NCI-H510A treated with DMSO at 0.1 percent for 48 hours (cell line): ENCODE results near the gene CACNG1.

Source experiments
- DNase-seq: peaks from one replicate; lab custom pipeline; 2025; lab: John Stamatoyannopoulos, UW

Gene CACNG1

DNA sequence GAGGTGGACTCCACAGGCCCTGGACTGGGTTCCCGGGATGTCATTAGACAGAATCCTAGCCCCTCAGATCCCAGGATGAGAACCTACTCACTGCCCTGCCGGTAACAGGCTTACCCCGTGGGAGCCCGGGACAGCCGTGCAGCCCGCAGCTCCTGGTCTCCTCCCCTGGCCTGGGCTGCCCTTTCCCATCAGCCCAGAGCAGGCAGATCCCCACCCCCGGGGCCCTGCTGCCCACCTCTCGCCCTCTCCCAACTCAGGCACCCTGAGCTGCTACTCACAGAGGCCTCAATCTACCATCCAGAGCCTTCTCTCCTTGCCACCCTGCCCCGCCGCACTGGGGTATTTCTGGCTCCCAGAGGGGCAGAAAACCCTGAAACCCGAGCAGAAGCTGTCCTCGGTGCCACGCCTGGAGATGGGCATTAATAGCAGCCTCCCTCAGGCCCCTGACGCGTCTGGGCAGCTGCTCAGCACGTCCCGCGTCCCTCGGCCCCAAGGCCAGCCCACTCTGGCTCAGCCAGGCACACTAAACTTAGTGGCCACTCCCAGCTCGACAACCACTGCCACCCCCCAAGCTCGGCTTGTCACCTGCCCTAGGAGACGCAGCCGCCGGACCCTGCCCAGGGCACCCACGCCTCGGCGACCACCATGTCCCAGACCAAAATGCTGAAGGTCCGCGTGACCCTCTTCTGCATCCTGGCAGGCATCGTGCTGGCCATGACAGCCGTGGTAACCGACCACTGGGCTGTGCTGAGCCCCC lies at the start of gene CACNG1:
CACNG1 (plus strand) TSS at position 539 of the 757 bp plus-strand sequence; CDS start at position 646, 107 bp downstream.
- no peak for DNase-seq

DNA sequence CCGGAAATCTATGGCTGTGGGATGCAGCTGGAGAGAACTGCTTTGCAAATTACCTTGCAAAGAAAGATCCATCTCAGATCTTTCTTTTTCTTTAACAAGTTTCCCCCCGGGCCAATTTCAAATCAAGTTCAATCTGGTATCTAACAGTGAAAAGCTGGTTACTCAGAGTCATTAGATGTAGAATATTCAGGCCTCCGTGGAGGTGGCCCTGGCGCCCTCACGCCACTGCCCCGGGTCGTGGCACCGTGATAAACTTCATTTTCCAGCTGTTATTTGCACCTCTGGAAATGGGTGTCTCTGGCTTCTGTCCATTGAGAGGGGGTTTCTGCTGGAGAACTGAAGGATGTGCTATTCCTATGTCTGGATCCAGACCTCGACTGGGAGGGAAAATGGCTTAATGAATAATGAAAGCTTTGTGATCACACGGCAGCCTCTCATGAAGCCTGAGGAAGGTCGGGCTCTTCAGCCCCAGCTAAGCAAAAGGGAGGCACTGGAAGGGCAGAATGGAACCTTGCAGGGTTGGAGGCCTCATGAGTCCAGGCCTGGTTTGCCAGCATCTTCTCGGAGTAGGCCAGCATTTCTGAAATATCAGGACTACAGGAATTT lies 49.3 kb upstream of the CACNG1 start:
- DNase-seq = no peak

DNA sequence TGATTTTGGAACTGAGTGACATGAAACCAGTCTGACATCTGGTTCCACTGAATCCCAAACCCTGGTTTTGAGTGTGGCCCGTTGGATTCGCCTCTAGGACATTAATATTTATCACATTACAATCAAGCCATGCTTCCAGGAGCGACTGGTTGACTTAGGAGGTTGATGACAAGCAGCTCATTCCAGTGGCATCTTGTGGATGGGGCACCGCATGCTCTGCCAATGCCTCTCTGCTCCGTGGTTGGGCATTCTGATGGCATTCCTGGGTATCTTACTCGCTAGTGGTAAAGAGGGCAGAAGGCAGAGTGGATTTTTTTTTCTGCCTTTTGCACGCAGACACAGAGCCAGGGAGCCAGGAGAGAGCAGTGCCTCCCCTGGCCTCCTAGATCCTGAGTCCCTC lies 48.4 kb upstream of the CACNG1 start:
- DNase-seq = no peak

DNA sequence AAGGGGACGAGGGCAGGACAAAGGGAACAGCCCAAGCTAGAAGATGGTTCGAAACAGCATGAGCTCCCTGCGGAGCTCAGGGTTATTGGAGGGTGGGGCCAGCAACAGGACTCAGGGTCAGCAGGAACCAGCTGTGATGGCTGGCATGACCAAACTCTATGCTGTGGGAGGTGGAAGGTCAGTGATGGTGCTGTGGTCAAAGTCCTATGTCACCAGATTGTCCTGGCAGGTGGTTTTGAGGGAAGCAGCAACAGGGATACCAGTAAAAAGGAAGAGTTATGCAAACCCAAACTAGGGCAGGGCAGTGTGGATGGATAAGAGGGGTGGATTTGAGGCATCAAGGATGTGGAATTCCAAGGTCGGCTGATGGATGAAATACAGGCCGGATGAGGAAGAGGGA lies 47.4 kb upstream of the CACNG1 start:
- DNase-seq = no peak

GRCh38 chr17:67003231-67003630 lies 41.1 kb upstream of the CACNG1 start:
- DNase-seq = no peak

DNA sequence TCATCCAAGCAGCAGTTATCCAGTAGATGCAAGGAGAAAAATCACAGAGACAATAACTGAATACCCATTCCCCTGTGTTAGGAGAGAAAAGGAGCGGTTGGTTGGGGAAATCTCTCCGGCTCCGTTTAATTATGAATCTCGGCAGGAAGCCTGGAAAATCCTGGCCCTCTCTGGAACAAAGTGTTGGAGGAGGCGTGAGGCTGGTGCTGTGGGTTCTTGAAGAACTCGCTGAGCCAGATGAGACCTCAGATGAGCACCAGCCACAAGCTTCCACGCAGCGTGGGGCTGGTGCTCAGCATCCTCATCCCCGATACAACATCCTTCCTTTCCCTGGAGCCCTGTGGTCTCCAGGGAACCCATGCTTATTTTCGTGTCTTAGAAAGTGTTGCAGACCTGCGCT lies 40.2 kb upstream of the CACNG1 start:
- no peak for DNase-seq

DNA sequence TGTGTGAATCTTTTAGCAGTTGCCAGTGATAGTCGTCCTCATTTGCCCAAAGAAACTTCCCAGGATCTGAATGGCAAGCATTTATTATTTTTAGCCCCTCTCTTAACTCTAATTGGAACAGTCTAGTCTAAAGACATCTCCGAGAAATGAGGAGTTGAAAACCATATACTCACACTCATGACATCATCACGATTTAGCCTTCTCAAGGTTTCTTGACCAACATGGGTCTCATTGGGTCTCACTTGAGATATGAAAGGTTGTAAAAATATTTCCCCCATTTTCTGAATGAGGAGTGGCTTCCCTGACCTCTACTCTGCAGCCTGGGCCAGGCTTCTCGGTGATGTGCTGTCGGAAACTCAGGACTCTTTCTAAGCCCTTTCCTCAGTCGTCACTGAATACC lies 37.1 kb upstream of the CACNG1 start:
- no peak for DNase-seq

DNA sequence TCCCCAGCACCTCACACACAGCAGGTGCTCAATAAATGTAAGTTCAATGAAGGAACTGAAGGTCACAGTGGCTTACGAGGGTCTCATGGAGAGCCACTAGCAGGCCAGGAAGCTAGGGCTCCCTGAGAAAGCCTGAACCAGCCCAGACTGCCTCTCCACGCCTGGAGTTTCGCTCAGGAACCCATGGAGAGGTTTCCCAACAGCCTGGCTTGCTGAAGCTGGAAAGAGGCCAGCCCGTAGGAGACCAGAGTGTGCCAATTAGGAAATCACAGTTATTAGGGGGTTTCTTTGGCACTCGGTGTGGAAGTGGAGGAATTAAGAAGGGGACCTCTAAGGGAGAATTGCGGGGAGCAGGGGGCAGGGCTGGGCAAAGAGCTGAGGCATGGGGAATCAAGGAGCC lies 36.3 kb upstream of the CACNG1 start:
- no peak for DNase-seq

GRCh38 chr17:67011527-67012175 lies 32.7 kb upstream of the CACNG1 start:
- DNase-seq = no peak

DNA sequence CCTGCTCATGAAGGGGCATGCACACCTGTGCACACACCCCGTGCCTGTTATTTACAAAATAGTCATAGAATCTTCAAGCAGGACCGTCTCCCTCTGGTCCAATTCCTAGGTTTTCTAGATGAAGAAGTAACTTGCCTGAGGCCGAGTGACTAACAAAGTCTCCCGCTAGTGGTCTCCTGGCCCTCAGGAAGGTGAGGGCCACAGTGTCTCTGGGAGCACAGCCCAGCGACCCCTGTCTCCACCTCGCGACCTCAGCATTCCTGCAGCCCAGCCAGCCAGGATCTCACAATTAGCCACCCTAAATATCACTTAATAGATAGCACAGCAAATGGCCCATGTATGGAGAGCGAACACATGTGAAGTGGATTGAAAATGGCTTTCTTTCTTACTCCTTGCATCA lies 30.5 kb upstream of the CACNG1 start:
- DNase-seq = no peak

- DNase-seq = no peak
These were observed 29.4 kb upstream of the CACNG1 start for GRCh38 chr17:67015001-67015400.

DNA sequence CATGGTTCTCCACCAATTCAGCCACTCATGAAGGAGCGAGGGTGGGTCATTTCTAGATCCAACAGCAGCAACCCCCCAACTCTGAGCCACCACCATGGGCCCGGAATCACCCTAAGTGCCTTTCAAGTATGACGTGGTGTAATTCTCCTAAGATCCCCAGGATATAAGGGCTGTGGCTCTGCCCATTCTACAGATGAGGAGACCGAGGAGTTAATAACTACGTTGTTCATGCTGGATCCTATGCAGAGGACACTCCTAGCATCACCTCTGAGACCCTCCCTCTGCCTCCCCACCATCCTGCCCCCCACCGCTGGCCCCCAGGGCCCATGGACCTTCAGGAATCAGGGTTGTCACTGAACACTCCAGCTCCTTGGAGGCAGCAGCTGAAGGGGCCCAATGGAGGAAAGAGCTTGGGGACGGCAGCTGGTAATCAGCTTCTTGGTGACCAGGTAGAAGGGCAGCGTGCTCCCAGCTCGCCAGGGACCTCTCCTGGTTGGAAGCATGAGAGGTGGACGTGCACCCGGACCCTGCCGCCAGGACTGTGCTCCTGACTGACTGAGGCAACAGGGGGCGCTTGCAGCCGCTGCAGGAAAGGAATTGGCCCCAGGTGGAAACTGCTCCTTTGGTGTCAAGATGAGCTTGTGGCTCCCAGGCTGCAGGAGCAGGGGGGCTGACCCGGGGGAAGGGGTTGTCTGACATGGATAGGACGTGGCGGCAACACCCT lies 28.2 kb upstream of the CACNG1 start:
- no peak for DNase-seq

GRCh38 chr17:67017910-67018309 lies 26.4 kb upstream of the CACNG1 start:
- no peak for DNase-seq

DNA sequence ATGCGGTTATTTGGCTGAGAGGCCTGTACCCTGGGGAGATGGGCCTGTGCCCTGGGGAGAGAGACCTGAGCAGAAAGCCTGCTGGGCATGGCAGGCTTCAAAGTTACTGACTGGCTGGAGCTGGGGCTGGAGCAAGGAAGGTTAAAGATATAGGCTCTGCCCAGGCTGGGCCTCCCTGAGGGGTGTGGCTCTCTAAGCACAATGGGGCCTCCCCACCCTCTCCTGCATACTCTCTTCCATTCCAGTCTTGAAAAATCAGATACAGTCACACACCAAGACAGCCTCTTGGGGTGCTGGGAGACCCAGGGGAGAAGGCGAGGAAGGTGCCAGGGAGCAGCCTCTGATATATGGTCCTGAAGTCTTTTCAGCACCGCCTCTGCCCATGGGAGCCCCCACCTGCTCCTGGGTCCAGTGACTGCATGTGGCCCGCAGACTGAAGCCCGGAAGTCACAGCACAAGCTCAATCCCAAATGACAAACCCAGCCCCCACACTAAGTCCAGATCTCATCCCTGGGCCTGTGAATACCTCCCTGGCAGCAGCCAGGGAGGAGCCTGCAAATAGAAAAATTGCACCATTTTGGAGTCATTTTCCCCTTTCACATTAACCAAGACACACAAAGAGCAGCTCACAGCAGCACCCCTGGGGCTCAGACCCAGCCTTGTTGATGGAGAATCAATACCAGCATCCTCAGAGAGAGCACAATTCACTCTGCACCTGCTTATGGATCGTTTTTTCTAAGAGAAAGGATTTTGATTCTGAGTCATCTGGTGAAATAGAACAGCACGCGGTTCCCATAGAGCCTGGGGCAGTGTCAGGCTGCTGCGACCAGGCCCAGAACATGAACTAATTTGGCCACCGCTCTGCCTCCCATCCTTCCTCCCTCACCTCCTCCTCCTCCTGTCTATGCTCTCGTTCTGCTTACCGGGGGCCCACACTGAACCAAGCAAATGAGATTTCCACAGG lies 25.6 kb upstream of the CACNG1 start:
- no peak for DNase-seq

- DNase-seq = no peak
These were observed 24.5 kb upstream of the CACNG1 start for GRCh38 chr17:67019809-67020208.

DNA sequence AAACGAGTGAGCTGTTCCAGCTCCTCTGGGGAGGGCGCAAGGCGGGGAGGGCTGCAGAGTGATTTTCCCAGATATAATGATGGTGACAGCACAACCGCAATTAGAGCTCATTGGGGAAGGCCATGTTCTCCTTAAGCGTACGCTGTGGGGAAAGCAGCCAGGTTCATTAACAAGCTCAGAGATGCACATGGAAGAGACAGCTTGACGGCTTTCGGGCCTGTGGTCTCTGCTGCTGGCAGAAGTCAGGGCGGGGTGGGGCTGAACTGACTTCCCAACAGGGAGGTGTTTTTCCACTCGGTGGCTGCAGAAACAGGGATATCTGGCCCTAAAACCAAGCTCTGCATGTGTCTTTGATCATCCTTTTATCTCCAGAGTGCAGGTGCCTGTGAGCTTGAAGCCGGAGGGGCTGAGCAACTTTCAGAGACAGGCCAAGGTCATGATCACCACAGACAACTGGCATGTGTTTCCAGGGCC lies 24.0 kb upstream of the CACNG1 start:
- no peak for DNase-seq

DNA sequence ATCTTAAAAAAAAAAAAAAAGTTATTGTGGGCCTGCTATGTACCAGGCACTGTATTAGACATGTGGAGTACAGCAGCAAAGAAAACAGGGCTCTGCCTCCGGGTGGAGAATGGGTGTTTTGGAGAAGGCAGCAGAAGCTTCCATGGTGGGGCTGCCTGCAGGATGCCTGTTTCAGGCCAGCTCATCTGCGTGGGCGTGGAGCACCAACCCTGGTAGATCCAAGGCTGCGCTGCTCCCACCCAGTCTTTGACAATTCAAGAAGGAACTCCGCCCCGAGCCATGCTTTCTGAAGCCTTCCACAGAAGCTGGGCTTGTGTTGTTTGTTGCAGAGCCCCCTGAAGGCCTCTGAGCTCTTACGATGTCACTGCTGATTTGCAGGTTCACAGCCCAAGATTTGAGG lies 23.2 kb upstream of the CACNG1 start:
- no peak for DNase-seq

GRCh38 chr17:67021743-67022450 lies 22.5 kb upstream of the CACNG1 start:
- no peak for DNase-seq

DNA sequence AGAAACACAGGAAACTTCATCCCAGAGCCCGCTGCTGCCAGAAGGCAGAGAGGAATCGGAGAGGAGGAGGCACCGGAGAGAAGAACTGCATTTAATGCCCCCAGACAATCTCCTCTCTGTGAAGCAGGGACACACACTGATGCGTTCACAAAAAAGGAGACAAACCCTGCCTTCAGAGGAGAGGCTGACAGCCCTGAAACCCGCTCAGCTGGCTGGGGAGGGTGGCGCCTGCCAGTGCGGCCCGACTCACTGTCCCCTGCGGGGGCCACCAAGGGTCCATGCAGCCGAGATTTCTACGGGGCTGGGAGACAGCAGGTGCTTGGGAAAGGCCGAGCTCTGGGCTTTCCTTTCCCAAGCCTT lies 21.9 kb upstream of the CACNG1 start:
- DNase-seq = no peak

- DNase-seq = no peak
These were observed 19.6 kb upstream of the CACNG1 start for GRCh38 chr17:67024736-67025135.
